CD14-positive monocyte (primary cell): ENCODE data around the gene SEMA5B. TPM values are rescaled to one million over a fixed set of nuclear protein-coding genes. Genes with fewer than 3 reads are reported as not detected.
A peak's percentile ranks its signal among the peaks of the same experiment; 100 is the strongest.

Experiments used
- DNase-seq, 3 donors: peaks; one replicate each; pipeline ENCODE4 v3.0.0-alpha.2; 2011 to 2022
- H2AFZ ChIP-seq: 2 replicates; pipeline ENCODE4 v1.6.0; 2012; ENCODE audit warnings: mild to moderate bottlenecking, low read depth, low read length, inconsistent platforms; ENCODE audit not compliant: insufficient read depth, poor library complexity, severe bottlenecking
- H3K27ac ChIP-seq, 2 donors: 1 replicate in 1 of 2; 2 replicates in 1 of 2; pipeline ENCODE4 v1.5.1; 2012 to 2013; ENCODE audit warnings: low read length in 2 of 2, control low read depth in 1 of 2, inconsistent platforms in 1 of 2, low read depth in 1 of 2, mild to moderate bottlenecking in 1 of 2
- H3K27me3 ChIP-seq, 2 donors: one replicate each; pipeline versions ENCODE4 v1.6.0 to v1.6.1; 2011 to 2013; ENCODE audit warnings: low read length in 2 of 2; ENCODE audit not compliant: control insufficient read depth in 2 of 2, insufficient read depth in 2 of 2
- H3K36me3 ChIP-seq, 2 donors: replicated peaks in 1 of 2; 1 replicate in 1 of 2; 2 replicates in 1 of 2; pipeline versions ENCODE4 v1.5.1 to v1.6.1; 2012 to 2013; ENCODE audit warnings: low read length in 2 of 2, control low read depth in 1 of 2, inconsistent platforms in 1 of 2, mild to moderate bottlenecking in 1 of 2; ENCODE audit not compliant: insufficient read depth in 2 of 2, control insufficient read depth in 1 of 2
- H3K4me1 ChIP-seq, 2 donors: 1 replicate in 1 of 2; 2 replicates in 1 of 2; pipeline versions ENCODE4 v1.5.1 to v1.6.1; 2012 to 2013; ENCODE audit warnings: low read length in 2 of 2, control low read depth in 1 of 2, inconsistent platforms in 1 of 2, mild to moderate bottlenecking in 1 of 2, moderate library complexity in 1 of 2; ENCODE audit not compliant: insufficient read depth in 2 of 2, control insufficient read depth in 1 of 2
- H3K4me2 ChIP-seq: replicated peaks from 2 replicates; pipeline ENCODE3; 2012; ENCODE audit warnings: low read length, moderate library complexity, mild to moderate bottlenecking; ENCODE audit not compliant: poor library complexity, severe bottlenecking; ENCODE audit errors: extremely low read depth
- H3K4me3 ChIP-seq, 3 experiments: fragments of 200-600 bp in 1 of 3; sonication (generic) in 1 of 3; replicated peaks in 1 of 3; 1 replicate in 2 of 3; 2 replicates in 1 of 3; pipeline ENCODE4 v1.5.1; 2011 to 2013; ENCODE audit warnings: low read length in 3 of 3, mild to moderate bottlenecking in 3 of 3, control low read depth in 2 of 3, low read depth in 2 of 3, inconsistent platforms in 1 of 3, moderate library complexity in 1 of 3
- H3K79me2 ChIP-seq: 2 replicates; pipeline ENCODE4 v1.6.0; 2012; ENCODE audit warnings: mild to moderate bottlenecking, control low read depth, inconsistent platforms, low read length, moderate library complexity; ENCODE audit not compliant: insufficient read depth
- H3K9ac ChIP-seq: 2 replicates; pipeline ENCODE4 v1.6.0; 2017; ENCODE audit warnings: low read length, mild to moderate bottlenecking; ENCODE audit not compliant: insufficient read depth, poor library complexity, severe bottlenecking
- H3K9me3 ChIP-seq, 2 donors: replicated peaks in 1 of 2; 1 replicate in 1 of 2; 2 replicates in 1 of 2; pipeline versions ENCODE4 v1.5.1 to v1.6.1; 2012 to 2013; ENCODE audit warnings: low read length in 2 of 2, control low read depth in 1 of 2; ENCODE audit not compliant: control insufficient read depth in 1 of 2, insufficient read depth in 1 of 2
- H4K20me1 ChIP-seq: 2 replicates; pipeline ENCODE4 v1.6.0; 2012; ENCODE audit warnings: mild to moderate bottlenecking, low read length, control low read depth, moderate library complexity; ENCODE audit not compliant: insufficient read depth
- H3K27ac Mint-ChIP-seq, 7 donors: one replicate each; pipeline ENCODE4 v1.8.0; 2020; ENCODE audit warnings: mild to moderate bottlenecking in 7 of 7, mixed read lengths in 7 of 7, moderate library complexity in 6 of 7, inconsistent platforms in 2 of 7
- H3K27me3 Mint-ChIP-seq, 3 donors: one replicate each; pipeline ENCODE4 v1.8.0; 2021 to 2022; ENCODE audit warnings: low read depth in 3 of 3, mild to moderate bottlenecking in 3 of 3, mixed read lengths in 3 of 3, moderate library complexity in 3 of 3, inconsistent platforms in 1 of 3
- H3K36me3 Mint-ChIP-seq, 2 donors: one replicate each; pipeline ENCODE4 v1.8.0; 2020; ENCODE audit warnings: mixed read lengths in 2 of 2, inconsistent platforms in 1 of 2, mild to moderate bottlenecking in 1 of 2
- H3K4me1 Mint-ChIP-seq: one replicate; pipeline ENCODE4 v1.8.0; 2020; ENCODE audit warnings: mild to moderate bottlenecking, mixed read lengths
- H3K4me3 Mint-ChIP-seq, 2 donors: one replicate each; pipeline ENCODE4 v1.8.0; 2020; ENCODE audit warnings: mild to moderate bottlenecking in 2 of 2, mixed read lengths in 2 of 2, moderate library complexity in 1 of 2
- H3K9me3 Mint-ChIP-seq, 7 donors: one replicate each; pipeline ENCODE4 v1.8.0; 2020 to 2022; ENCODE audit warnings: mixed read lengths in 7 of 7, mild to moderate bottlenecking in 6 of 7, moderate library complexity in 6 of 7, inconsistent platforms in 2 of 7
- WGBS: methylation state at CpG from one replicate; pipeline ENCODE4 v1.1.5; 2013; ENCODE audit warnings: missing lambda C conversion rate; ENCODE audit not compliant: insufficient coverage; 5-methylcytosine and 5-hydroxymethylcytosine counted together
- intact Hi-C, 2 donors: fragments of 100-400 bp; cut with micrococcal nuclease; formaldehyde crosslinking; loops; one replicate each; pipeline versions ENCODE4 v1.15.0 to v1.15.1; 2023
- polyA plus RNA-seq, 3 donors: library from polyadenylated mRNA; depleted of rRNA in 1 of 3; unstranded in 2 of 3; stranded (reverse) in 1 of 3; fragments of 300-500 nt in 2 of 3; fragments of >200 nt in 1 of 3; fragmentation: Illumina TruSeq in 2 of 3; gene quantifications; 1 replicate in 2 of 3; 2 replicates in 1 of 3; pipeline ENCODE4 v1.2.3, GENCODE V29; 2012 to 2021
- TF ChIP-seq, protein P1 (sequence below): fragments of 200-600 bp; IDR thresholded peaks from one replicate; pipeline ENCODE4 v1.8.0; 2022; ENCODE audit warnings: antibody characterized with exemption, mild to moderate bottlenecking

Gene SEMA5B
- polyA plus RNA-seq, 3 donors = not detected

- intact Hi-C loops = no loop called here
- no peak overlapping the region for H3K27ac ChIP-seq
- H3K4me2 ChIP-seq = no peak overlapping the region
- Mint-ChIP-seq H3K4me3 (no peak overlapping the region), H3K27ac (no peak overlapping the region), H3K27me3 (peaks cover 16 to 33% (median 18%) of the 10 kb centered on the region in 3 donors), H3K36me3 (no peaks in the 10 kb centered on the region), H3K9me3 (peaks cover 0 to 4% (median 0%) of the 10 kb centered on the region in 7 donors), H3K4me1 (peaks cover 1% of the 10 kb centered on the region)
- no peaks in the 10 kb centered on the region for H3K36me3 ChIP-seq
- DNase-seq = no peak
- TF ChIP-seq, protein P1, sequence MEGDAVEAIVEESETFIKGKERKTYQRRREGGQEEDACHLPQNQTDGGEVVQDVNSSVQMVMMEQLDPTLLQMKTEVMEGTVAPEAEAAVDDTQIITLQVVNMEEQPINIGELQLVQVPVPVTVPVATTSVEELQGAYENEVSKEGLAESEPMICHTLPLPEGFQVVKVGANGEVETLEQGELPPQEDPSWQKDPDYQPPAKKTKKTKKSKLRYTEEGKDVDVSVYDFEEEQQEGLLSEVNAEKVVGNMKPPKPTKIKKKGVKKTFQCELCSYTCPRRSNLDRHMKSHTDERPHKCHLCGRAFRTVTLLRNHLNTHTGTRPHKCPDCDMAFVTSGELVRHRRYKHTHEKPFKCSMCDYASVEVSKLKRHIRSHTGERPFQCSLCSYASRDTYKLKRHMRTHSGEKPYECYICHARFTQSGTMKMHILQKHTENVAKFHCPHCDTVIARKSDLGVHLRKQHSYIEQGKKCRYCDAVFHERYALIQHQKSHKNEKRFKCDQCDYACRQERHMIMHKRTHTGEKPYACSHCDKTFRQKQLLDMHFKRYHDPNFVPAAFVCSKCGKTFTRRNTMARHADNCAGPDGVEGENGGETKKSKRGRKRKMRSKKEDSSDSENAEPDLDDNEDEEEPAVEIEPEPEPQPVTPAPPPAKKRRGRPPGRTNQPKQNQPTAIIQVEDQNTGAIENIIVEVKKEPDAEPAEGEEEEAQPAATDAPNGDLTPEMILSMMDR = no peak
- no peaks in the 10 kb centered on the region for H3K4me1 ChIP-seq
- H4K20me1 ChIP-seq = no peaks in the 10 kb centered on the region
- H3K9me3 ChIP-seq = peaks cover 0 to under 1% of the 10 kb centered on the region in 2 donors
- no peaks in the 10 kb centered on the region for H3K79me2 ChIP-seq
- no peak overlapping the region for H3K9ac ChIP-seq
- H2AFZ ChIP-seq = no peak overlapping the region
- H3K27me3 ChIP-seq = peaks cover 13 to 36% of the 10 kb centered on the region in 2 donors
- WGBS = 100% methylated on average over 1 of the region's 3 CpGs
- H3K4me3 ChIP-seq = no peak overlapping the region
These were observed 8.4 kb downstream of the SEMA5B start for GRCh38 chr3:123019161-123019560.

- H3K4me3 ChIP-seq = no peak overlapping the region
- H3K79me2 ChIP-seq = no peaks in the 10 kb centered on the region
- peak overlapping the region; percentile 6 for H2AFZ ChIP-seq
- no peak overlapping the region for H3K4me2 ChIP-seq
- no peak overlapping the region for H3K27ac ChIP-seq
- H3K4me3 Mint-ChIP-seq = no peak overlapping the region
- H3K9ac ChIP-seq = no peak overlapping the region
- H3K36me3 Mint-ChIP-seq = no peaks in the 10 kb centered on the region
- peaks cover 3% of the 10 kb centered on the region for H3K4me1 Mint-ChIP-seq
- intact Hi-C loops = no loop called here
- H3K4me1 ChIP-seq = no peaks in the 10 kb centered on the region
- DNase-seq = no peak
- H3K27me3 ChIP-seq = peaks cover 8 to 31% of the 10 kb centered on the region in 2 donors
- H3K9me3 ChIP-seq = no peaks in the 10 kb centered on the region
- no peak overlapping the region for H3K27ac Mint-ChIP-seq
- no peaks in the 10 kb centered on the region for H4K20me1 ChIP-seq
- TF ChIP-seq, protein P1 = no peak
- peaks cover 0 to under 1% (median 0%) of the 10 kb centered on the region in 7 donors for H3K9me3 Mint-ChIP-seq
- no peaks in the 10 kb centered on the region for H3K36me3 ChIP-seq
- no CpG with 5 or more reads among the region's 1 CpG for WGBS
- H3K27me3 Mint-ChIP-seq = peaks cover 12 to 29% (median 18%) of the 10 kb centered on the region in 3 donors
These were observed 8.9 kb downstream of the SEMA5B start for GRCh38 chr3:123018683-123019082.
